SU-DHL-6 (cell line): ENCODE measurements around the gene NELL2.

Source experiments
- CTCF ChIP-seq: fragments of 200-600 bp; sonication (generic); IDR thresholded peaks from one replicate; pipeline ENCODE4 v1.5.1; 2017; ENCODE audit warnings: antibody characterized with exemption, mild to moderate bottlenecking, low read length, moderate library complexity; ENCODE audit not compliant: insufficient read depth, poor library complexity, severe bottlenecking
- EZH2phosphoT487 ChIP-seq: fragments of 200-600 bp; sonication (generic), shearing (Covaris generic); conservative IDR thresholded peaks from 2 replicates; pipeline ENCODE4 v1.6.1; 2018; ENCODE audit warnings: mild to moderate bottlenecking, antibody characterized with exemption, low read length, moderate library complexity, mixed read lengths

- TF ChIP-seq CTCF (no peak), EZH2phosphoT487 (no peak)
These were observed 372.8 kb downstream of the NELL2 start for GRCh38 chr12:44503329-44503728.
